HepG2 (cell line): Measurements from ENCODE around the gene GAS5. TPM values are rescaled to one million over a fixed set of nuclear protein-coding genes. Genes with fewer than 3 reads are reported as not detected.

Experiments
- KDM4B ChIP-seq: sonication (generic); formaldehyde crosslinking; IDR thresholded peaks from 2 replicates; pipeline ENCODE4 v1.4.0; 2020; ENCODE audit warnings: missing genetic modification reagents
- KMT2A ChIP-seq: sonication (generic); formaldehyde crosslinking; IDR thresholded peaks from 2 replicates; pipeline ENCODE4 v1.4.0; 2020; ENCODE audit warnings: missing genetic modification reagents
- MTA1 ChIP-seq: sonication (generic); formaldehyde crosslinking; IDR thresholded peaks from 2 replicates; pipeline ENCODE4 v1.4.0; 2020; ENCODE audit warnings: missing genetic modification reagents, mild to moderate bottlenecking, borderline replicate concordance
- MTERF4 ChIP-seq: sonication (generic); formaldehyde crosslinking; IDR thresholded peaks from 2 replicates; pipeline ENCODE4 v1.8.0; 2023; ENCODE audit warnings: mild to moderate bottlenecking, missing genetic modification reagents
- PTBP1 ChIP-seq: fragments of 200-400 bp; formaldehyde crosslinking; IDR thresholded peaks from 2 replicates; pipeline ENCODE4 v1.6.1; 2018; ENCODE audit warnings: low read length, low read depth; ENCODE audit not compliant: poor library complexity, severe bottlenecking
- RAD51 ChIP-seq: fragments of 450-650 bp; IDR thresholded peaks from 2 replicates; pipeline ENCODE4 v1.6.1; 2016; ENCODE audit warnings: borderline replicate concordance
- RFX3 ChIP-seq: IDR thresholded peaks from 2 replicates; pipeline ENCODE4 v1.6.1; 2016; ENCODE audit warnings: missing biosample characterization, missing genetic modification reagents
- SIN3A ChIP-seq: IDR thresholded peaks from 2 replicates; pipeline ENCODE4 v1.6.1; 2011; ENCODE audit warnings: low read depth, mild to moderate bottlenecking, control low read depth, low read length, borderline replicate concordance
- TRIM24 ChIP-seq: sonication (generic); formaldehyde crosslinking; IDR thresholded peaks from 2 replicates; pipeline ENCODE4 v1.8.0; 2022; ENCODE audit warnings: mild to moderate bottlenecking, missing genetic modification reagents
- ZBTB34 ChIP-seq: sonication (generic); formaldehyde crosslinking; IDR thresholded peaks from 2 replicates; pipeline ENCODE4 v1.8.0; 2022; ENCODE audit warnings: mild to moderate bottlenecking, missing genetic modification reagents
- ZBTB37 ChIP-seq: sonication (generic); formaldehyde crosslinking; IDR thresholded peaks from 2 replicates; pipeline ENCODE4 v1.4.0; 2020; ENCODE audit warnings: mild to moderate bottlenecking, missing genetic modification reagents
- ZFP37 ChIP-seq: sonication (generic); formaldehyde crosslinking; IDR thresholded peaks from 2 replicates; pipeline ENCODE4 v1.4.0; 2020; ENCODE audit warnings: missing genetic modification reagents, borderline replicate concordance
- ZNF10 ChIP-seq: sonication (generic); formaldehyde crosslinking; IDR thresholded peaks from 2 replicates; pipeline ENCODE4 v1.4.0; 2020; ENCODE audit warnings: mild to moderate bottlenecking, low read depth, missing genetic modification reagents, borderline replicate concordance
- ZNF343 ChIP-seq: sonication (generic); formaldehyde crosslinking; IDR thresholded peaks from 2 replicates; pipeline ENCODE4 v1.4.0; 2020; ENCODE audit warnings: mild to moderate bottlenecking, missing genetic modification reagents
- ZNF510 ChIP-seq: sonication (generic); formaldehyde crosslinking; IDR thresholded peaks from 2 replicates; pipeline ENCODE4 v1.4.0; 2020; ENCODE audit warnings: low read depth, mild to moderate bottlenecking, missing genetic modification reagents
- ZNF713 ChIP-seq: sonication (generic); formaldehyde crosslinking; IDR thresholded peaks from 2 replicates; pipeline ENCODE4 v1.4.0; 2020; ENCODE audit warnings: mild to moderate bottlenecking, missing genetic modification reagents
- ZNF761 ChIP-seq: sonication (generic); formaldehyde crosslinking; conservative IDR thresholded peaks from 2 replicates; pipeline ENCODE4 v1.4.0; 2020; ENCODE audit warnings: mild to moderate bottlenecking, missing genetic modification reagents
- ZZZ3 ChIP-seq: sonication (generic); formaldehyde crosslinking; IDR thresholded peaks from 2 replicates; pipeline ENCODE4 v1.4.0; 2020; ENCODE audit warnings: missing genetic modification reagents, mild to moderate bottlenecking, borderline replicate concordance
- polyA plus RNA-seq, 8 experiments: library from polyadenylated mRNA; depleted of rRNA in 3 of 8; stranded (reverse) in 7 of 8; unstranded in 1 of 8; fragments of >200 nt; fragmentation: Illumina TruSeq in 4 of 8; extraction: Trizol in 4 of 8; gene quantifications; 2 replicates each; pipeline versions ENCODE4 v1.2.1 to v1.2.3, GENCODE V29; 2011 to 2016; ENCODE audit warnings: low read depth in 4 of 8, missing spikeins in 1 of 8, mixed read lengths in 1 of 8; ENCODE audit not compliant: insufficient read depth in 1 of 8
- total RNA-seq, 5 experiments: library from RNA; depleted of rRNA; stranded (reverse); fragments of >200 nt; fragmentation: Illumina TruSeq; extraction: Trizol; gene quantifications; 2 replicates each; pipeline ENCODE4 v1.2.3, GENCODE V29; 2016; ENCODE audit warnings: low read depth in 1 of 5
- TF ChIP-seq, protein P1 (sequence below): sonication (generic); formaldehyde crosslinking; IDR thresholded peaks from 2 replicates; pipeline ENCODE4 v1.8.1; 2022; ENCODE audit warnings: mild to moderate bottlenecking, missing genetic modification reagents
- TF ChIP-seq, protein P2 (sequence below): sonication (generic); formaldehyde crosslinking; IDR thresholded peaks from 2 replicates; pipeline ENCODE4 v1.9.0; 2021; ENCODE audit warnings: missing genetic modification reagents, borderline replicate concordance
- TF ChIP-seq, protein P3 (sequence below): sonication (generic); formaldehyde crosslinking; IDR thresholded peaks from 2 replicates; pipeline ENCODE4 v1.9.0; 2021; ENCODE audit warnings: missing genetic modification reagents, mild to moderate bottlenecking, borderline replicate concordance

The GAS5 gene
- total and polyA plus RNA-seq, 2 of the 13 experiments (the other 11 are each of a cell fraction or from before 2014, with no cell fraction given): 352 to 738 TPM

GRCh38 chr1:173867141-173867752 is 542 bp downstream of the GAS5 start (continued):
- TF ChIP-seq, protein P1, sequence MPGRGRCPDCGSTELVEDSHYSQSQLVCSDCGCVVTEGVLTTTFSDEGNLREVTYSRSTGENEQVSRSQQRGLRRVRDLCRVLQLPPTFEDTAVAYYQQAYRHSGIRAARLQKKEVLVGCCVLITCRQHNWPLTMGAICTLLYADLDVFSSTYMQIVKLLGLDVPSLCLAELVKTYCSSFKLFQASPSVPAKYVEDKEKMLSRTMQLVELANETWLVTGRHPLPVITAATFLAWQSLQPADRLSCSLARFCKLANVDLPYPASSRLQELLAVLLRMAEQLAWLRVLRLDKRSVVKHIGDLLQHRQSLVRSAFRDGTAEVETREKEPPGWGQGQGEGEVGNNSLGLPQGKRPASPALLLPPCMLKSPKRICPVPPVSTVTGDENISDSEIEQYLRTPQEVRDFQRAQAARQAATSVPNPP (CRISPR knock-in tag): no peak
- TF ChIP-seq PTBP1 (no peak), ZNF10 (no peak), RFX3 (CRISPR knock-in tag) (no peak), RAD51 (no peak), ZNF510 (CRISPR knock-in tag) (no peak), KDM4B (CRISPR knock-in tag) (no peak), ZZZ3 (CRISPR knock-in tag) (no peak), ZBTB37 (CRISPR knock-in tag) (no peak), MTERF4 (CRISPR knock-in tag) (no peak), KMT2A (no peak), ZBTB34 (CRISPR knock-in tag) (no peak), SIN3A (no peak), ZFP37 (CRISPR knock-in tag) (no peak), ZNF761 (CRISPR knock-in tag) (no peak), ZNF713 (CRISPR knock-in tag) (no peak), TRIM24 (CRISPR knock-in tag) (no peak), ZNF343 (CRISPR knock-in tag) (no peak), MTA1 (CRISPR knock-in tag) (no peak)
- TF ChIP-seq, protein P2, sequence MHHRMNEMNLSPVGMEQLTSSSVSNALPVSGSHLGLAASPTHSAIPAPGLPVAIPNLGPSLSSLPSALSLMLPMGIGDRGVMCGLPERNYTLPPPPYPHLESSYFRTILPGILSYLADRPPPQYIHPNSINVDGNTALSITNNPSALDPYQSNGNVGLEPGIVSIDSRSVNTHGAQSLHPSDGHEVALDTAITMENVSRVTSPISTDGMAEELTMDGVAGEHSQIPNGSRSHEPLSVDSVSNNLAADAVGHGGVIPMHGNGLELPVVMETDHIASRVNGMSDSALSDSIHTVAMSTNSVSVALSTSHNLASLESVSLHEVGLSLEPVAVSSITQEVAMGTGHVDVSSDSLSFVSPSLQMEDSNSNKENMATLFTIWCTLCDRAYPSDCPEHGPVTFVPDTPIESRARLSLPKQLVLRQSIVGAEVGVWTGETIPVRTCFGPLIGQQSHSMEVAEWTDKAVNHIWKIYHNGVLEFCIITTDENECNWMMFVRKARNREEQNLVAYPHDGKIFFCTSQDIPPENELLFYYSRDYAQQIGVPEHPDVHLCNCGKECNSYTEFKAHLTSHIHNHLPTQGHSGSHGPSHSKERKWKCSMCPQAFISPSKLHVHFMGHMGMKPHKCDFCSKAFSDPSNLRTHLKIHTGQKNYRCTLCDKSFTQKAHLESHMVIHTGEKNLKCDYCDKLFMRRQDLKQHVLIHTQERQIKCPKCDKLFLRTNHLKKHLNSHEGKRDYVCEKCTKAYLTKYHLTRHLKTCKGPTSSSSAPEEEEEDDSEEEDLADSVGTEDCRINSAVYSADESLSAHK (CRISPR knock-in tag): no peak
- TF ChIP-seq, protein P3, sequence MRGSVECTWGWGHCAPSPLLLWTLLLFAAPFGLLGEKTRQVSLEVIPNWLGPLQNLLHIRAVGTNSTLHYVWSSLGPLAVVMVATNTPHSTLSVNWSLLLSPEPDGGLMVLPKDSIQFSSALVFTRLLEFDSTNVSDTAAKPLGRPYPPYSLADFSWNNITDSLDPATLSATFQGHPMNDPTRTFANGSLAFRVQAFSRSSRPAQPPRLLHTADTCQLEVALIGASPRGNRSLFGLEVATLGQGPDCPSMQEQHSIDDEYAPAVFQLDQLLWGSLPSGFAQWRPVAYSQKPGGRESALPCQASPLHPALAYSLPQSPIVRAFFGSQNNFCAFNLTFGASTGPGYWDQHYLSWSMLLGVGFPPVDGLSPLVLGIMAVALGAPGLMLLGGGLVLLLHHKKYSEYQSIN (CRISPR knock-in tag): peak; percentile 72; the same call in 1 of the 2 replicates
